ENCODE data around the gene MAG. TPM values are rescaled to one million over a fixed set of nuclear protein-coding genes. Genes with fewer than 3 reads are reported as not detected.

MAG gene
- total and polyA plus RNA-seq, 4 donors = 0.42 TPM; not detected in 3

- no peaks in the 10 kb centered on the region for H3K27me3 ChIP-seq (ENCODE audit: control insufficient read depth in 1 of 2, insufficient read depth in 2 of 2, low read length in 1 of 2)
- 73 to 82% methylated on average over 10 of the region's 10 CpGs for WGBS, 2 donors
- ATAC-seq (ENCODE audit: low FRiP score) = no peak
Measured at GRCh38 chr19:35314858-35315470, 23.0 kb downstream of the MAG start.

GRCh38 chr19:35315883-35316282 lies 23.9 kb downstream of the MAG start:
- DNase-seq (no peak), ATAC-seq (ENCODE audit: low FRiP score) (no peak)
- Histone ChIP-seq H3K36me3 (ENCODE audit: control insufficient read depth in 1 of 2, insufficient read depth in 2 of 2, low read length in 1 of 2) (no peaks in the 10 kb centered on the region), H3K9me3 (ENCODE audit: control insufficient read depth, low read length) (no peaks in the 10 kb centered on the region), H3K4me1 (ENCODE audit: control insufficient read depth in 1 of 2, insufficient read depth in 2 of 2, low read length in 2 of 2) (no peaks in the 10 kb centered on the region), H3K27ac (ENCODE audit: low read depth in 1 of 2, low read length in 2 of 2) (no peak overlapping the region), H3K4me3 (ENCODE audit: low read length in 2 of 2) (no peak overlapping the region), H3K27me3 (ENCODE audit: control insufficient read depth in 1 of 2, insufficient read depth in 2 of 2, low read length in 1 of 2) (no peaks in the 10 kb centered on the region)
- WGBS, 2 donors = 76 to 78% methylated on average over 9 of the region's 9 CpGs
- intact Hi-C loops (cut with DNase I) = no loop called here

More at GRCh38 chr19:35314858-35315470, 23.0 kb downstream of the MAG start:
- H3K36me3 ChIP-seq (ENCODE audit: control insufficient read depth in 1 of 2, insufficient read depth in 2 of 2, low read length in 1 of 2) = no peaks in the 10 kb centered on the region
- no peaks in the 10 kb centered on the region for H3K9me3 ChIP-seq (ENCODE audit: control insufficient read depth, low read length)
- H3K27ac ChIP-seq (ENCODE audit: low read depth in 1 of 2, low read length in 2 of 2) = no peak overlapping the region
- intact Hi-C loops (cut with DNase I) = no loop called here
- no peak overlapping the region for H3K4me3 ChIP-seq (ENCODE audit: low read length in 2 of 2)
- H3K4me1 ChIP-seq (ENCODE audit: control insufficient read depth in 1 of 2, insufficient read depth in 2 of 2, low read length in 2 of 2) = no peaks in the 10 kb centered on the region
- no peak for DNase-seq

- H3K4me3 ChIP-seq (ENCODE audit: low read length in 2 of 2) = no peak overlapping the region
- intact Hi-C loops (cut with DNase I) = no loop called here
- WGBS, 2 donors = 73 to 78% methylated on average over 9 of the region's 9 CpGs
Measured at GRCh38 chr19:35316560-35316959, 24.6 kb downstream of the MAG start.

GRCh38 chr19:35317464-35318043 lies 25.6 kb downstream of the MAG start:
- H3K9me3 ChIP-seq (ENCODE audit: control insufficient read depth, low read length) = no peaks in the 10 kb centered on the region
- no peaks in the 10 kb centered on the region for H3K27me3 ChIP-seq (ENCODE audit: control insufficient read depth in 1 of 2, insufficient read depth in 2 of 2, low read length in 1 of 2)
- H3K4me1 ChIP-seq (ENCODE audit: control insufficient read depth in 1 of 2, insufficient read depth in 2 of 2, low read length in 2 of 2) = no peaks in the 10 kb centered on the region
- H3K4me3 ChIP-seq (ENCODE audit: low read length in 2 of 2) = no peak overlapping the region
- 70 to 73% methylated on average over 7 of the region's 7 CpGs for WGBS, 2 donors
- ATAC-seq (ENCODE audit: low FRiP score) = no peak
- no peak overlapping the region for H3K27ac ChIP-seq (ENCODE audit: low read depth in 1 of 2, low read length in 2 of 2)
- no peaks in the 10 kb centered on the region for H3K36me3 ChIP-seq (ENCODE audit: control insufficient read depth in 1 of 2, insufficient read depth in 2 of 2, low read length in 1 of 2)
- intact Hi-C loops (cut with DNase I) = no loop called here
- no peak for DNase-seq

More at GRCh38 chr19:35316560-35316959, 24.6 kb downstream of the MAG start:
- no peak overlapping the region for H3K27ac ChIP-seq (ENCODE audit: low read depth in 1 of 2, low read length in 2 of 2)
- ATAC-seq (ENCODE audit: low FRiP score) = no peak
- no peaks in the 10 kb centered on the region for H3K4me1 ChIP-seq (ENCODE audit: control insufficient read depth in 1 of 2, insufficient read depth in 2 of 2, low read length in 2 of 2)
- no peaks in the 10 kb centered on the region for H3K9me3 ChIP-seq (ENCODE audit: control insufficient read depth, low read length)
- H3K36me3 ChIP-seq (ENCODE audit: control insufficient read depth in 1 of 2, insufficient read depth in 2 of 2, low read length in 1 of 2) = no peaks in the 10 kb centered on the region
- H3K27me3 ChIP-seq (ENCODE audit: control insufficient read depth in 1 of 2, insufficient read depth in 2 of 2, low read length in 1 of 2) = no peaks in the 10 kb centered on the region
- no peak for DNase-seq

GRCh38 chr19:35318679-35319448 lies 26.9 kb downstream of the MAG start:
- Histone ChIP-seq H3K27ac (ENCODE audit: low read depth in 1 of 2, low read length in 2 of 2) (no peak overlapping the region), H3K36me3 (ENCODE audit: control insufficient read depth in 1 of 2, insufficient read depth in 2 of 2, low read length in 1 of 2) (no peaks in the 10 kb centered on the region), H3K9me3 (ENCODE audit: control insufficient read depth, low read length) (no peaks in the 10 kb centered on the region), H3K27me3 (ENCODE audit: control insufficient read depth in 1 of 2, insufficient read depth in 2 of 2, low read length in 1 of 2) (no peaks in the 10 kb centered on the region), H3K4me1 (ENCODE audit: control insufficient read depth in 1 of 2, insufficient read depth in 2 of 2, low read length in 2 of 2) (no peaks in the 10 kb centered on the region), H3K4me3 (ENCODE audit: low read length in 2 of 2) (no peak overlapping the region)
- DNase-seq (peak; percentile 79 to 82), ATAC-seq (ENCODE audit: low FRiP score) (peak; percentile 64)
- 63 to 64% methylated on average over 16 of the region's 16 CpGs for WGBS, 2 donors
- intact Hi-C loops (cut with DNase I) = no loop called here

GRCh38 chr19:35320065-35320713 lies 28.2 kb downstream of the MAG start:
- no peak overlapping the region for H3K27ac ChIP-seq (ENCODE audit: low read depth in 1 of 2, low read length in 2 of 2)
- H3K27me3 ChIP-seq (ENCODE audit: control insufficient read depth in 1 of 2, insufficient read depth in 2 of 2, low read length in 1 of 2) = no peaks in the 10 kb centered on the region
- no peaks in the 10 kb centered on the region for H3K9me3 ChIP-seq (ENCODE audit: control insufficient read depth, low read length)
- ATAC-seq (ENCODE audit: low FRiP score) (no peak), DNase-seq (no peak)
- WGBS, 2 donors = 53 to 59% methylated on average over 12 of the region's 12 CpGs
- H3K4me1 ChIP-seq (ENCODE audit: control insufficient read depth in 1 of 2, insufficient read depth in 2 of 2, low read length in 2 of 2) = no peaks in the 10 kb centered on the region
- intact Hi-C loops (cut with DNase I) = no loop called here
- no peaks in the 10 kb centered on the region for H3K36me3 ChIP-seq (ENCODE audit: control insufficient read depth in 1 of 2, insufficient read depth in 2 of 2, low read length in 1 of 2)
- H3K4me3 ChIP-seq (ENCODE audit: low read length in 2 of 2) = no peak overlapping the region

GRCh38 chr19:35321291-35321690 lies 29.3 kb downstream of the MAG start:
- intact Hi-C loops (cut with DNase I) = no loop called here
- ATAC-seq (ENCODE audit: low FRiP score) (no peak), DNase-seq (no peak)
- no peaks in the 10 kb centered on the region for H3K4me1 ChIP-seq (ENCODE audit: control insufficient read depth in 1 of 2, insufficient read depth in 2 of 2, low read length in 2 of 2)
- WGBS, 2 donors = 88% methylated on average over 2 of the region's 2 CpGs
- no peak overlapping the region for H3K27ac ChIP-seq (ENCODE audit: low read depth in 1 of 2, low read length in 2 of 2)
- H3K27me3 ChIP-seq (ENCODE audit: control insufficient read depth in 1 of 2, insufficient read depth in 2 of 2, low read length in 1 of 2) = no peaks in the 10 kb centered on the region
- no peak overlapping the region for H3K4me3 ChIP-seq (ENCODE audit: low read length in 2 of 2)
- no peaks in the 10 kb centered on the region for H3K9me3 ChIP-seq (ENCODE audit: control insufficient read depth, low read length)
- H3K36me3 ChIP-seq (ENCODE audit: control insufficient read depth in 1 of 2, insufficient read depth in 2 of 2, low read length in 1 of 2) = no peaks in the 10 kb centered on the region

GRCh38 chr19:35322014-35322413 lies 30.1 kb downstream of the MAG start:
- Histone ChIP-seq H3K9me3 (ENCODE audit: control insufficient read depth, low read length) (no peaks in the 10 kb centered on the region), H3K27ac (ENCODE audit: low read depth in 1 of 2, low read length in 2 of 2) (no peak overlapping the region), H3K4me1 (ENCODE audit: control insufficient read depth in 1 of 2, insufficient read depth in 2 of 2, low read length in 2 of 2) (no peaks in the 10 kb centered on the region), H3K27me3 (ENCODE audit: control insufficient read depth in 1 of 2, insufficient read depth in 2 of 2, low read length in 1 of 2) (no peaks in the 10 kb centered on the region), H3K36me3 (ENCODE audit: control insufficient read depth in 1 of 2, insufficient read depth in 2 of 2, low read length in 1 of 2) (no peaks in the 10 kb centered on the region), H3K4me3 (ENCODE audit: low read length in 2 of 2) (no peak overlapping the region)
- intact Hi-C loops (cut with DNase I) = no loop called here
- WGBS, 2 donors = 94 to 95% methylated on average over 9 of the region's 9 CpGs
- ATAC-seq (ENCODE audit: low FRiP score) = no peak
- DNase-seq = no peak

Measured in aorta (tissue), 5 donors.